GM18519 (cell line): ENCODE data around the gene SHH.

Source experiments
- ATAC-seq: cut with Tn5 transposase; IDR thresholded peaks from one replicate; pipeline ENCODE4 v1.9.1; 2021; ENCODE audit warnings: mild to moderate bottlenecking, moderate library complexity; ENCODE audit not compliant: unreplicated experiment, low FRiP score

The SHH gene

GRCh38 chr7:155807789-155808548, 4.3 kb downstream of the SHH start:
- ATAC-seq: no peak

GRCh38 chr7:155807065-155807671, 5.1 kb downstream of the SHH start:
- ATAC-seq: no peak

GRCh38 chr7:155806096-155806871, 6.0 kb downstream of the SHH start:
- ATAC-seq: no peak

GRCh38 chr7:155805826-155806095, 6.5 kb downstream of the SHH start:
- no peak for ATAC-seq

GRCh38 chr7:155804897-155805825, 7.1 kb downstream of the SHH start:
- no peak for ATAC-seq

- no peak for ATAC-seq
Observed at GRCh38 chr7:155804431-155804831, 7.8 kb downstream of the SHH start.

GRCh38 chr7:155803418-155804376, 8.6 kb downstream of the SHH start:
- no peak for ATAC-seq

GRCh38 chr7:155802906-155803417, 9.3 kb downstream of the SHH start:
- ATAC-seq: no peak

GRCh38 chr7:155802291-155802690, 10.0 kb downstream of the SHH start:
- ATAC-seq: no peak

GRCh38 chr7:155800741-155801267, 11.5 kb downstream of the SHH start:
- ATAC-seq: no peak

GRCh38 chr7:155800301-155800700, 12.0 kb downstream of the SHH start:
- ATAC-seq: no peak

- ATAC-seq: no peak
Observed at GRCh38 chr7:155799514-155799913, 12.7 kb downstream of the SHH start.

- no peak for ATAC-seq
Observed at GRCh38 chr7:155798673-155799439, 13.4 kb downstream of the SHH start.

GRCh38 chr7:155797262-155798250, 14.7 kb downstream of the SHH start:
- ATAC-seq: no peak

GRCh38 chr7:155796381-155797261, 15.6 kb downstream of the SHH start:
- ATAC-seq: no peak

- no peak for ATAC-seq
Observed at GRCh38 chr7:155795951-155796350, 16.3 kb downstream of the SHH start.
